Natural killer cell (primary cell): ENCODE data around the gene AFAP1. TPM values are rescaled to one million over a fixed set of nuclear protein-coding genes. Genes with fewer than 3 reads are reported as not detected.

ENCODE experiments used
- ATAC-seq, 3 donors: fragments of 150-1000 bp in 2 of 3; fragments of 200-7000 bp in 1 of 3; cut with Tn5 transposase; 1 replicate in 1 of 3; 2 replicates in 2 of 3; pipeline ENCODE4 v1.10.0; 2021; ENCODE audit warnings: mild to moderate bottlenecking in 2 of 3, moderate library complexity in 2 of 3
- DNase-seq, 2 donors: peaks; one replicate each; pipeline versions ENCODE4 v3.0.0 to v3.0.0-alpha.2; 2013 to 2021; ENCODE audit warnings: mixed read lengths in 1 of 2
- H3K27ac ChIP-seq: one replicate; pipeline ENCODE4 v1.5.1; 2013; ENCODE audit warnings: mild to moderate bottlenecking, low read length
- H3K27me3 ChIP-seq: one replicate; pipeline ENCODE4 v1.6.1; 2013; ENCODE audit warnings: low read length; ENCODE audit not compliant: control insufficient read depth, insufficient read depth
- H3K36me3 ChIP-seq: one replicate; pipeline ENCODE4 v1.6.1; 2013; ENCODE audit warnings: low read length; ENCODE audit not compliant: control insufficient read depth, insufficient read depth
- H3K4me1 ChIP-seq: one replicate; pipeline ENCODE4 v1.6.1; 2013; ENCODE audit warnings: low read length; ENCODE audit not compliant: control insufficient read depth, insufficient read depth
- H3K4me3 ChIP-seq: one replicate; pipeline ENCODE4 v1.5.1; 2013; ENCODE audit warnings: low read length
- H3K9me3 ChIP-seq: one replicate; pipeline ENCODE4 v1.6.1; 2013; ENCODE audit warnings: low read length; ENCODE audit not compliant: control insufficient read depth, insufficient read depth
- H3K27ac Mint-ChIP-seq, 2 donors: one replicate each; pipeline ENCODE4 v1.8.0; 2022; ENCODE audit warnings: mild to moderate bottlenecking in 2 of 2, mixed read lengths in 2 of 2, moderate library complexity in 1 of 2
- H3K27me3 Mint-ChIP-seq, 2 donors: one replicate each; pipeline ENCODE4 v1.8.0; 2022; ENCODE audit warnings: low read depth in 2 of 2, mixed read lengths in 2 of 2
- H3K36me3 Mint-ChIP-seq: one replicate; pipeline ENCODE4 v1.8.0; 2022; ENCODE audit warnings: mixed read lengths
- H3K4me1 Mint-ChIP-seq, 2 donors: one replicate each; pipeline ENCODE4 v1.8.0; 2022; ENCODE audit warnings: mixed read lengths in 2 of 2
- H3K4me3 Mint-ChIP-seq: one replicate; pipeline ENCODE4 v1.8.0; 2022; ENCODE audit warnings: mild to moderate bottlenecking, moderate library complexity, mixed read lengths
- H3K9me3 Mint-ChIP-seq, 2 donors: one replicate each; pipeline ENCODE4 v1.8.0; 2022; ENCODE audit warnings: mixed read lengths in 2 of 2
- CTCF ChIP-seq: fragments of 200-600 bp; IDR thresholded peaks from one replicate; pipeline ENCODE4 v1.8.0; 2022; ENCODE audit warnings: antibody characterized with exemption
- WGBS: methylation state at CpG from one replicate; pipeline ENCODE4 v1.1.7; 2013; ENCODE audit warnings: missing lambda C conversion rate; ENCODE audit not compliant: insufficient coverage; 5-methylcytosine and 5-hydroxymethylcytosine counted together
- intact Hi-C: fragments of 100-400 bp; cut with micrococcal nuclease; formaldehyde crosslinking; loops from one replicate; pipeline ENCODE4 v1.14.2; 2022
- total RNA-seq, 4 donors: library from RNA; stranded (reverse); fragments of 120-200 nt in 1 of 4; gene quantifications; one replicate each; pipeline versions ENCODE4 v1.2.3 to v1.2.4, GENCODE V29; 2013 to 2022

AFAP1 gene
- total RNA-seq, 3 donors from 2014 or later (not counting 1 experiment from before 2014, with no cell fraction given): 4.9 to 12.5 (median 9.5) TPM

GRCh38 chr4:7712021-7712671 lies 227.5 kb downstream of the AFAP1 start:
- Histone ChIP-seq H3K9me3 (peaks cover 10% of the 10 kb centered on the region), H3K4me3 (no peak overlapping the region), H3K27me3 (no peaks in the 10 kb centered on the region), H3K27ac (no peak overlapping the region), H3K36me3 (no peaks in the 10 kb centered on the region), H3K4me1 (peaks cover 7% of the 10 kb centered on the region)
- Mint-ChIP-seq H3K4me3 (no peak overlapping the region), H3K36me3 (no peaks in the 10 kb centered on the region), H3K4me1 (peaks cover 0 to 16% of the 10 kb centered on the region in 2 donors), H3K9me3 (no peaks in the 10 kb centered on the region), H3K27me3 (peaks cover 0 to 4% of the 10 kb centered on the region in 2 donors), H3K27ac (no peak overlapping the region)
- WGBS: 95% methylated on average over 19 of the region's 19 CpGs
- ATAC-seq (no peak), DNase-seq (no peak)
- TF ChIP-seq CTCF: no peak
- intact Hi-C loops: loop anchor here (10.0 kb wide), 1 partner anchor 277 kb away; the partner anchor contains the start of gene PSAPL1

- TF ChIP-seq CTCF: no peak
- Histone ChIP-seq H3K27ac (no peak overlapping the region), H3K9me3 (peaks cover 10% of the 10 kb centered on the region), H3K4me3 (no peak overlapping the region), H3K36me3 (no peaks in the 10 kb centered on the region), H3K27me3 (no peaks in the 10 kb centered on the region), H3K4me1 (peaks cover 7% of the 10 kb centered on the region)
- Mint-ChIP-seq H3K27me3 (peaks cover 0 to 3% of the 10 kb centered on the region in 2 donors), H3K36me3 (no peaks in the 10 kb centered on the region), H3K4me3 (no peak overlapping the region), H3K9me3 (no peaks in the 10 kb centered on the region), H3K27ac (no peak overlapping the region), H3K4me1 (peaks cover 0 to 11% of the 10 kb centered on the region in 2 donors)
- 91% methylated on average over 10 of the region's 10 CpGs for WGBS
- intact Hi-C loops: loop anchor here (10.0 kb wide), 1 partner anchor 277 kb away; the partner anchor contains the start of gene PSAPL1
- no peak for DNase-seq
- no peak for ATAC-seq
These were observed 228.2 kb downstream of the AFAP1 start for GRCh38 chr4:7711307-7711963.

DNA sequence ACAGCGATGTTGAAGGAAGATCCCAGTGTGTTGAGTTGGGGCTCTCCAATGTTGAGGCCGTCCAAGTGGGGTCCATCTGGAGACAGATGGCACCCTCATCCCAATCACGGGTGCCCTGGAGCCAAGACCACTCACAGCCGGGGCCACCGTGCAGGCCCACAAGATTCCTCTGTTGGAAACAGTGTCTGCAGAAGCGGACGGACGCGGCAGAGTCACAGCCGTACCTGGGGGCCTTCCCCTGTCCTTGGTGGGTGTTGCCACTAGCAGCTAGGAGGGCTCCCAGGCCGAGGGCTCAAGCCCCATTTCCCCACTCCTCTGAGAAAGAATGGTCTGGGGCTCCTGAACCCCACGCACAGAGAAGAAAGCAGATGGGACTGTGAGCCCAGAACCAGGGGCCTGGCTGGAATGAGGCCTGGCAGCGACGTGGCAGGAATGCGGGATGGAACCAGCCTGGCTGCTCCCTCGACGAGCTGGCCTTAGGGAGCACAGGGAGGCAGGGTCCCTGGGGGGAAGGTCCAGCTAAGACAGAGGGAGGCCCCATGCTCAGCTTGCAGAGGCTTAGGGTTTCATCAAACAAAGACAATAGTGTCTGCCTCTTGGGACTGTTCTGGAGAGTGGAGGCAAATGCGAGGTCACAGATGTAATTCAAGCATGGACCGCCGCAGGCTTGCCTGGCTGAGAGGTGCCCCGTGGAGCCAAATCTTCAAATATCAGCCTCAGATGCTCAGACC lies 228.9 kb downstream of the AFAP1 start:
- H3K4me1 ChIP-seq: peaks cover 7% of the 10 kb centered on the region
- no peak overlapping the region for H3K4me3 Mint-ChIP-seq
- no peak overlapping the region for H3K27ac Mint-ChIP-seq
- no peak for ATAC-seq
- H3K27me3 ChIP-seq: no peaks in the 10 kb centered on the region
- H3K27me3 Mint-ChIP-seq: no peaks in the 10 kb centered on the region
- no peaks in the 10 kb centered on the region for H3K36me3 Mint-ChIP-seq
- peaks cover 0 to 7% of the 10 kb centered on the region in 2 donors for H3K4me1 Mint-ChIP-seq
- no peaks in the 10 kb centered on the region for H3K36me3 ChIP-seq
- 94% methylated on average over 21 of the region's 21 CpGs for WGBS
- H3K9me3 Mint-ChIP-seq: no peaks in the 10 kb centered on the region
- H3K4me3 ChIP-seq: no peak overlapping the region
- H3K9me3 ChIP-seq: peaks cover 10% of the 10 kb centered on the region
- TF ChIP-seq CTCF: no peak
- H3K27ac ChIP-seq: no peak overlapping the region
- intact Hi-C loops: loop anchor here (10.0 kb wide), 1 partner anchor 276 kb away; the partner anchor contains the start of gene PSAPL1
- no peak for DNase-seq
